Ectodermal cell (in vitro differentiated cells): ENCODE results near the gene ACCS.

Experiments used
- H3K27ac ChIP-seq: 2 replicates; pipeline ENCODE4 v1.7.0; 2013; ENCODE audit warnings: mild to moderate bottlenecking, low read depth, low read length; ENCODE audit not compliant: insufficient read depth, poor library complexity, severe bottlenecking
- H3K27me3 ChIP-seq: 2 replicates; pipeline ENCODE4 v1.7.0; 2013; ENCODE audit warnings: mild to moderate bottlenecking, low read length; ENCODE audit not compliant: insufficient read depth, control insufficient read depth, poor library complexity, severe bottlenecking
- H3K36me3 ChIP-seq: one replicate; pipeline ENCODE4 v1.7.0; 2013; ENCODE audit warnings: low read length; ENCODE audit not compliant: control insufficient read depth, insufficient read depth
- H3K4me1 ChIP-seq: one replicate; pipeline ENCODE4 v1.7.0; 2013; ENCODE audit warnings: low read length; ENCODE audit not compliant: control insufficient read depth, insufficient read depth
- H3K4me3 ChIP-seq: 2 replicates; pipeline ENCODE4 v1.7.0; 2013; ENCODE audit warnings: low read depth, low read length, control low read depth; ENCODE audit not compliant: insufficient read depth
- H3K9me3 ChIP-seq: 2 replicates; pipeline ENCODE4 v1.7.0; 2013; ENCODE audit warnings: mild to moderate bottlenecking, low read length, moderate library complexity; ENCODE audit not compliant: control insufficient read depth
- WGBS, 2 experiments: methylation state at CpG; one replicate each; pipeline ENCODE4 v1.1.7; 2013; ENCODE audit warnings: missing lambda C conversion rate in 2 of 2; 5-methylcytosine and 5-hydroxymethylcytosine counted together

Gene ACCS

DNA sequence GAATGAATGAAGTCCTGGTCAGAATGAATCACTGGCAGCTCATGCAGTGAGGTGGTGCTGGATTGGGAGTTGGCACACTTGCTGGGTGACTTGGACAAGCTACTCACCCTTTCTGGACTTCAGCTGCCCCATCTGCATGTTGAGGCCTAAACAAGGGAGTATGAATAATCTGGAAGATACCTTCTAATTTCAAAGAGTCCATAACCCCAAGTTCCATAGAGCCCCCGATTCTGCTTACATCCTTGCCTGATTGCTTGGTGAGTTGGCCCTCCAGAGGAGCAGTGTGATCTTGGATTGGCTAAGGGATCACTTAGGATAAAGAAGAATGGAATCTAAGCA, 36.6 kb upstream of the ACCS start:
- H3K27ac ChIP-seq, result no peak overlapping the region
- H3K36me3 ChIP-seq, result no peaks in the 10 kb centered on the region
- 79 to 81% methylated on average over 1 of the region's 1 CpG for WGBS, 2 experiments
- H3K9me3 ChIP-seq, result no peaks in the 10 kb centered on the region
- no peaks in the 10 kb centered on the region for H3K27me3 ChIP-seq
- H3K4me1 ChIP-seq, result peaks cover 35% of the 10 kb centered on the region
- H3K4me3 ChIP-seq, result no peak overlapping the region

DNA sequence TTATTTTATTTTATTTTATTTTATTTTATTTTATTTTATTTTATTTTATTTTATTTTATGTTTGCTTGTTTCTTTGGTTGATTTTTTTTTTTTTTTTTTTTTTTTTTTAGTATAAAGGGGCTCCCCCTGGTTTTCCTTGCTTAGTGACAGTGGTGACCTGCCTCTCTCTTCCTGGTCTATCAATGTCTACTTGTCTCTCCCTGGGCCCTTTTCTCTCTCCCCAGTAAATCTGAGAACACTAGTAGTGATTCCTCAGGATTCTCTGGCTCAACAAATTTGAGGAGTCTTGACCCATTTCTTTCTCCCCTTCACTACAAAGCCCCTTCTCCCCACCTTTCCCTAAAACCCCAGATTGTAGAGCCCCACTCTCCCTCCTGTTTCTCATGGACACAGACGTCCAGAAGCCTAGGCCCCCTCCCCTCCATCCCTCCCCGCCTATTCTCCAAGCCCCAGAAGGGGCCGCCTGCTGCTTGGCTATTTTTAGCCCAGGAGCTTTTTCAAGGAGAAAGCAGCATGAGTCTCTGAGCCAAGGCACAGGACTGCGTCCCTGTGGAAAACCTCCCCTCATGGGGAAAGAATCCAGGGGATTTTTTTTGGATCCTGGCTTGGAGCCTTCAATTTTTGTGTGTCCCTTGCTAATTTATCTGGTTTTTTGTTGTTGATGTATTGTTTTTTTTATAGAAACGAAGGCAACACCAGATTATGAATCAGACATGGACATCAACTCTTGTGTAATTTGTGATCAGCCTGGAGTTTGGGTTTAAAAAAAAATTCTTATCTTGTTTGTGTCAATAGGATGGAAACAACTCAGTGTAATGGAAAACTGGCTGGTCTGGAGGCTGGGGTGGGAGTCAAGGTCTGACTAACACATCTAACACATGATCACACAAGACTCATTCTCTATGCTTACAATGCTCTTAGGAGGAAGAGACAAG, 35.8 kb upstream of the ACCS start:
- no peaks in the 10 kb centered on the region for H3K9me3 ChIP-seq
- 7 to 8% methylated on average over 5 of the region's 5 CpGs for WGBS, 2 experiments
- H3K4me1 ChIP-seq, result peaks cover 35% of the 10 kb centered on the region
- H3K36me3 ChIP-seq, result no peaks in the 10 kb centered on the region
- H3K4me3 ChIP-seq, result no peak overlapping the region
- H3K27me3 ChIP-seq, result no peaks in the 10 kb centered on the region
- H3K27ac ChIP-seq, result peak overlapping the region; percentile 54

DNA sequence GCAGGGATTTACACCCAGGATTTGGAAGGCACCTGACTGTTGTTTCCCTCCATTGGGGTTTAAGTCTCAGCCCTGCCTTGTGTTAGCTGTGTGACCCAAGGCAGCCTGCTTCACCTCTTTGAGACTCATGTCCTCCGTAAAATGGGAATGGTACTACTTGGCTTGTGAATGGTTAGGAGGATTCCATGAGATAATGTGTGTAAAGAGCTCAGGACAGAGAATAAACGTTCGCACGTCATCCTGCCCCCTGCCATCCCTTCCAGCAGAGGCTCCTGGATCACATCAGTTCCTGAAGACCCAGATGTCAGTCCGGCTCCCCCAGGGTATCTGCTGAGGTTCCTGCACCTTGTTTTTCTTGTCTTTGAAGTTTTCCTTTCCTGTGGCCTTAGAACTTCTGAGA, 35.1 kb upstream of the ACCS start:
- Histone ChIP-seq H3K27me3 (no peaks in the 10 kb centered on the region), H3K4me3 (no peak overlapping the region), H3K36me3 (no peaks in the 10 kb centered on the region), H3K9me3 (no peaks in the 10 kb centered on the region), H3K27ac (no peak overlapping the region), H3K4me1 (peaks cover 35% of the 10 kb centered on the region)
- WGBS, 2 experiments, result 76 to 83% methylated on average over 5 of the region's 5 CpGs

DNA sequence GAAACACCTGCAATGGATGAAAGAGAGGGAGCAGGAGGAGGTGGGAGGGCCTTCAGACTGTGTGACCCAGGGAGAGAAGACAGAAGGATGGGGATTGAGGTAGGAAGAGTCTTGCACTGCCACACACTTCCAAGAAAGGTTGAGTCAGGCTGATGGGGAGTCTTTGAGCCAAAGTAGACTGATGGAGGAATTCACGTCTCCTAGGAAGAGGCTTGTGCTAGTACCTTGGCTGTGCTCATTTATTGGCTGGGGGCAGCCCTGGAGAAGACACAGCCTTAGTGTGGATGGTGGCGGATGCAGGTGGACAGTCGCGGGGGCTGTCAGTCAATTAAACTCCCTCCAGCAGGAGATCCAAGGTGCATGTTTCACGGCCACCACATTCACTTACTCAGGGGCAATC, 34.5 kb upstream of the ACCS start:
- Histone ChIP-seq H3K27me3 (no peaks in the 10 kb centered on the region), H3K9me3 (no peaks in the 10 kb centered on the region), H3K27ac (no peak overlapping the region), H3K36me3 (no peaks in the 10 kb centered on the region), H3K4me1 (peaks cover 35% of the 10 kb centered on the region), H3K4me3 (no peak overlapping the region)
- 93% methylated on average over 5 of the region's 5 CpGs for WGBS, 2 experiments

DNA sequence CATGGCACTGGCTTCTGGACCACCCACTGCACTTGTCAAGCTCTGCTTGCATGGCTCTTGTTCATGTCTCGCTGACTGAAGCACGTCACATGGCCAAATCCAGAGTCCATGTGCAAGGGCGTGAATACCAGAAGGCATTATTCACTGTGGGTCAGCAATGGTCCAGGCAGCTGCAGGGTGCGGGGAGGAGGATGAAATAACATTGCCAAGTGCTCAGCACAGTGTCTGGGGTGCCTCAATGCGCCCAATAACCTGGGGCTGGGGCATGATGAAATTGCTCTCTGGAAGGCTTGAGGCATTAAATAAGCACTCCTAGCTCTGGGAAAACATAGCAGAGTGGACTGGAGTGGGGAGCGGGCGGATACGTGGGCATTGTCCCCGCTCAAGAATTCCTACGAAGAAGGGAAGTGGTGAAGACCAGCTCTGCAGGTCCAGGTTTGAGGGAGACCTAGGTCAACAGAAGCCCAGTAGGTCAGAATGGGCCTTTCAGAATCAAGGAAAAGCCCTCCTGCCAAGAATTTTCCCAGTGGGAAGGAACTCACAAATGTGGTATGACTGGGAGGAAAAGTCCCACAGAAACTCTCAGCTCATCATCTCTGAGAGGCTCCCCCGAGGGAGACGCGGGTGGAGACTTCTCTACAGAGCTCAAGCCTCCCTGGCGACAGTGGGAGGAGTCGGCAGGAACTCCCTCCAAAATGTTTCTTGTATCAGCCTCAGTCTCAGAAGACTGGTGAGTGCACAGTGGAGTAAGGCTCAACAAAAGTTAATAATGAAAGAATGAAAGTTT, 33.6 kb upstream of the ACCS start:
- Histone ChIP-seq H3K4me3 (no peak overlapping the region), H3K27me3 (no peaks in the 10 kb centered on the region), H3K36me3 (no peaks in the 10 kb centered on the region), H3K9me3 (no peaks in the 10 kb centered on the region), H3K4me1 (peaks cover 38% of the 10 kb centered on the region), H3K27ac (no peak overlapping the region)
- 89 to 90% methylated on average over 15 of the region's 15 CpGs for WGBS, 2 experiments

DNA sequence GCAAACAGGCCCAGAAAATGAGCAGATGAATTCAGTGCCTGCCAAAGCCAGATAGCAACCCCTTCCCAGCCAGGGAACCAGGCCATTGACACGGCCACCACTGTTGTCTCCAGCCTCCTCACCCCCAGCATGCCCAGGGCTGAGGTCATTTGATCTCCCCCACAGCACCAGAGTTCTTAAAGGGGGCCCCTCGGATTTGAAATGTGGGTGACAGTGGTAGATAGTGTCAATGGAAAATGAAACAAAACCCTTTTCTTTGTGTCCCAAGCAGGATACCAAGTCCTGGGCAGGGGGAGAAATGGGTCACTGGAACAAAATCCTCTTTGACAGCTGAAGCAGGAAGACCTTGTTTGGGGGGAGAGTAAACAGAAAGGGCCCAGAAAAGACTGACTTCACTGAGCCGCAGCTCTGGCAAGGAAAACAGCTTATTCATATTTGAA, 32.6 kb upstream of the ACCS start:
- Histone ChIP-seq H3K9me3 (no peaks in the 10 kb centered on the region), H3K27ac (no peak overlapping the region), H3K4me3 (no peak overlapping the region), H3K4me1 (peaks cover 38% of the 10 kb centered on the region), H3K27me3 (no peaks in the 10 kb centered on the region), H3K36me3 (no peaks in the 10 kb centered on the region)
- WGBS, 2 experiments, result 68 to 76% methylated on average over 3 of the region's 3 CpGs

DNA sequence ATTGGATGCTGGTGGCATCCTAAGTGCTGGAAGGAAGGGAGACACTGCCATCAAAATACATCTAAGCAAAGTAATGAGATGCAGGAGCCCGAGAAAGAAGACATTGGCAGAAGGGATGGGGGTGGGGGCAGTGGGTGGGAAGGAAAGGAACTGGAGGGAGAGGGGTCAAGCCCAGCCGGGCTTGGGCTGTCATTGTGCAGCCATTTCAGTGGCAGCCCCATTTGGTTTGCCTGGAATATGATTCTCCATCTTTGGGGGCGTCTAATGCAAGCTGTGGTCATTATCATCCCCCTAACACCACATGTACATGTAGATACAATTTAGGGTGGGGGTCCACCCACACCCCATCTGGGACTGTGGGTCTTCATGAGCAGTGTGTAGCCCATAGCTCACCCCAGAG, 32.2 kb upstream of the ACCS start:
- no peak overlapping the region for H3K4me3 ChIP-seq
- H3K9me3 ChIP-seq, result no peaks in the 10 kb centered on the region
- H3K4me1 ChIP-seq, result peaks cover 38% of the 10 kb centered on the region
- H3K27me3 ChIP-seq, result no peaks in the 10 kb centered on the region
- WGBS, 2 experiments, result 52 to 55% methylated on average over 3 of the region's 3 CpGs
- H3K36me3 ChIP-seq, result no peaks in the 10 kb centered on the region
- H3K27ac ChIP-seq, result no peak overlapping the region

DNA sequence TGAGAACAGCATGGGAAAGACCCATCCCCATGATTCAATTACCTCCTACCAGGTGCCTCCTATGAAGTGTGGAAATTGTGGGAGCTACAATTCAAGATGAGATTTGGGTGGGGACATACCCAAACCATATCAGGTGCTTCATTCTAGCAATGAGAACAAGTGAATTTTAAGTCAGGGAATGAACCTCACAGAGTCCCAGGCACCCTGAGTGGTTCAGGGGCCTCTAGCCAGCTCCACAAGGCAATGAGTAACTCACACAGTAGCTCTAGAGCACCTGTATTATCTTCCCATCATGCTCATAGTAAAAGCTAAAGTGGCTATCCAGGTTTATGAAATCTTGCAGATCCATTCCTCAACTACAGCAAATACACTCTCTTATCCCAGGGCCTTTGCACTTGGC, 31.4 kb upstream of the ACCS start:
- H3K36me3 ChIP-seq, result no peaks in the 10 kb centered on the region
- no peak overlapping the region for H3K27ac ChIP-seq
- no peak overlapping the region for H3K4me3 ChIP-seq
- H3K4me1 ChIP-seq, result peaks cover 38% of the 10 kb centered on the region
- no peaks in the 10 kb centered on the region for H3K9me3 ChIP-seq
- H3K27me3 ChIP-seq, result no peaks in the 10 kb centered on the region

DNA sequence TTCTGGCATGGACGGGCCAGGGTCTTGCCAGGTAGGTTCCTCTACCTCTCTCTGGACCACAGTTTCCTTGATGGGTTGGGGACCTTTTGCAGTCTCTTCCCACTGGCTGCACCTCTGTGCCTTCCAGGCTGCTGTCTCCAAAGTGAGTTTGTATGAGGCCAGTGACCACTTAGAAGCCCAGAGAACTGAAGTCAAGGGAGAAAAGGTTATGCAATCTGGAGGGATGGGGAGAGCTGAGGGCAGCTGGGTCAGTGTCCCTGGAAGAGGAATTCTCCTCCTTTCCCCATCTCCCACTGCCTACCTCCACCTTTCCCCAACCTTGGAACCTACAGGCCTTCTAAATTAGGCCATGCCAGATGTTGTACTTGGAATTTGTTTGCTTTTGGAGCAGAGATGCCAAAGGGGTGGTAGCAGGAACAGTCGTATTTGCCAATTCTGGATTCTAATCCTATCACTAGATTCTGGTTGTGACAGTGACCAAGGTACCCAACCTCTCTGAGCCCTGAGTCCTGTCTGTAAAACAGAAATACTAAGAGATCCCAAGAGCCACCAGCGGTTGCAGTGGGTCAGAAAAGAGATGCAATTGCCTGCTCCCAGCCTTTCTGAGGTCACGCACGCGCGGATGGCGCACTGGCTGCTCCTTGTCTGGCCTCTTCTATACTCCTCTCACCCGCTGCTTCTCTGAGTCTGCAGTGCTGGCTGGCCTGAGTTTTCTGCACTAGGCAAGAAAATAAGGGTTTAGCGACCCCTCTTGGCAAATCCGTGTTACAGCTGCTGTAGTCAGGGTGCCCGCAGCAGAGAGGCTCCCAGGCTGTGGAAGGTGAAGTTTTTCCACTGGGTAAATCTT, 29.0 kb upstream of the ACCS start:
- Histone ChIP-seq H3K9me3 (peaks cover 3% of the 10 kb centered on the region), H3K27me3 (no peaks in the 10 kb centered on the region), H3K36me3 (no peaks in the 10 kb centered on the region), H3K4me1 (peaks cover 17% of the 10 kb centered on the region), H3K27ac (no peak overlapping the region), H3K4me3 (no peak overlapping the region)
- WGBS, 2 experiments, result 20 to 21% methylated on average over 12 of the region's 12 CpGs

DNA sequence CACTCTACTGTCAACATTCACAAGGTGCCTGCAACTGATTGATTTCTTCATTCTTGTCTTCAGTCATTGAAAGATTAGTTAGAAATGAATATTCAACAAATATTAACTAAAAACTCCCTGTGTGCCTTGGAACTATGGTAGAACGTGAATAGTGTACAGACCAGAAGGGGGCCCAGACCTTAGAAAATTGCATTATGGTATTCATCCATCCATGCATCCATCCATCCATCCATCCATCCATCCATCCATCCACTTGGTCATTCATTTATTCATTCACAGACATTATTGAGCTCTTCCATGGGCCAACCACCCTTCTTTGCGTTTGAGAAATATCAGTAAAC, 28.4 kb upstream of the ACCS start:
- no peaks in the 10 kb centered on the region for H3K36me3 ChIP-seq
- H3K4me3 ChIP-seq, result no peak overlapping the region
- peaks cover 15% of the 10 kb centered on the region for H3K4me1 ChIP-seq
- H3K27ac ChIP-seq, result no peak overlapping the region
- 88 to 89% methylated on average over 2 of the region's 2 CpGs for WGBS, 2 experiments
- peaks cover 3% of the 10 kb centered on the region for H3K9me3 ChIP-seq
- H3K27me3 ChIP-seq, result no peaks in the 10 kb centered on the region
